ENCODE results near the gene RCAN1. TPM values are rescaled to one million over a fixed set of nuclear protein-coding genes. Genes with fewer than 3 reads are reported as not detected.

The RCAN1 gene
- total and polyA plus RNA-seq, 9 of the 15 experiments (the other 6 are each of a cell fraction or from before 2014, with no cell fraction given), result 4.4 to 16.5 (median 12.3) TPM

GRCh38 chr21:34614628-34615486 lies at the start of gene RCAN1 (continued):
- TF ChIP-seq VEZF1 (CRISPR knock-in tag; IDR thresholded peaks at IDR 0.05), result peak; percentile 99
- peak; percentile 13 for TF ChIP-seq PRDM10 (IDR thresholded peaks at IDR 0.05; ENCODE audit: partially characterized antibody)
- TF ChIP-seq NR3C1 (CRISPR knock-in tag; IDR thresholded peaks at IDR 0.05), result 0 out of 2 replicates have a peak, but pooled peaks have one; percentile 51
- peak; percentile 83; the same call in 1 of the 2 replicates for TF ChIP-seq TARDBP (IDR thresholded peaks at IDR 0.05)
- peak; percentile 98 to 99 (median 99) for TF ChIP-seq YY1 (IDR thresholded peaks at IDR 0.05; ENCODE audit: borderline replicate concordance in 1 of 3, control insufficient read depth in 1 of 3, extremely low read depth in 1 of 3, insufficient read depth in 3 of 3, insufficient read length in 1 of 3, insufficient replicate concordance in 2 of 3, low read depth in 1 of 3, low read length in 2 of 3)
- no peak for TF ChIP-seq BRF2 (IDR thresholded peaks at IDR 0.05; ENCODE audit: borderline replicate concordance, insufficient read depth, insufficient read length)
- TF ChIP-seq CREM (IDR thresholded peaks at IDR 0.05; ENCODE audit: low read depth), result peak; percentile 58
- TF ChIP-seq SRSF1 (IDR thresholded peaks at IDR 0.05; ENCODE audit: low read depth, low read length), result no peak
- no peak for TF ChIP-seq E2F3 (CRISPR knock-in tag; IDR thresholded peaks at IDR 0.05)
- no peak for TF ChIP-seq TCFL5 (CRISPR knock-in tag; conservative IDR thresholded peaks at IDR 0.05)
- TF ChIP-seq CLOCK (CRISPR knock-in tag; IDR thresholded peaks at IDR 0.05; ENCODE audit: borderline replicate concordance), result no peak
- no peak for TF ChIP-seq MAFK (IDR thresholded peaks at IDR 0.05; ENCODE audit: low read length)
- no peak; a peak in 1 of 4 replicates for TF ChIP-seq TEAD1 (CRISPR knock-in tag; IDR thresholded peaks at IDR 0.05)
- no peak for TF ChIP-seq NR2C2 (CRISPR knock-in tag; IDR thresholded peaks at IDR 0.05)
- TF ChIP-seq NR2C2 (tag; IDR thresholded peaks at IDR 0.05), result peak; percentile 91
- peak; percentile 26; the same call in 1 of the 2 replicates for TF ChIP-seq BCOR (IDR thresholded peaks at IDR 0.05)
- no peak for TF ChIP-seq SRSF3 (IDR thresholded peaks at IDR 0.05; ENCODE audit: insufficient read depth, low read length)
